ENCODE results near the gene MDM4.

MDM4 gene

GRCh38 chr1:204583909-204584632, 67.9 kb downstream of the MDM4 start:
- no peak for DNase-seq

- DNase-seq: no peak
Measured at GRCh38 chr1:204584699-204585372, 68.6 kb downstream of the MDM4 start.

- DNase-seq: no peak
Measured at GRCh38 chr1:204587621-204588020, 71.4 kb downstream of the MDM4 start.

GRCh38 chr1:204588826-204589225, 72.6 kb downstream of the MDM4 start:
- no peak for DNase-seq

GRCh38 chr1:204589409-204590038, 73.3 kb downstream of the MDM4 start:
- no peak for DNase-seq

GRCh38 chr1:204591473-204592090, 75.4 kb downstream of the MDM4 start:
- no peak for DNase-seq

- DNase-seq: no peak
Measured at GRCh38 chr1:204592246-204592948, 76.2 kb downstream of the MDM4 start.

GRCh38 chr1:204598319-204598969, 82.2 kb downstream of the MDM4 start:
- no peak for DNase-seq

GRCh38 chr1:204599098-204599497, 82.9 kb downstream of the MDM4 start:
- no peak for DNase-seq

- no peak for DNase-seq
Measured at GRCh38 chr1:204599596-204599995, 83.4 kb downstream of the MDM4 start.

- no peak for DNase-seq
Measured at GRCh38 chr1:204600203-204600602, 84.0 kb downstream of the MDM4 start.

- DNase-seq: no peak
Measured at GRCh38 chr1:204600968-204601367, 84.8 kb downstream of the MDM4 start.

GRCh38 chr1:204602111-204602579, 85.9 kb downstream of the MDM4 start:
- DNase-seq: no peak

GRCh38 chr1:204602871-204603542, 86.8 kb downstream of the MDM4 start:
- no peak for DNase-seq

GRCh38 chr1:204605791-204606190, 89.6 kb downstream of the MDM4 start:
- no peak for DNase-seq

Data from stimulated activated CD4-positive, alpha-beta T cell treated with anti-CD3 and anti-CD28 coated beads, Interleukin-4, amount 100 ng/mL, for 24 hours (primary cell).